ENCODE measurements around the gene GPR180. TPM values are rescaled to one million over a fixed set of nuclear protein-coding genes. Genes with fewer than 3 reads are reported as not detected.

The GPR180 gene
- total RNA-seq, 4 donors from 2014 or later = 3.6 to 24.9 (median 7.7) TPM

GRCh38 chr13:94557684-94558235 lies 43.9 kb upstream of the GPR180 start:
- no peak overlapping the region for H3K27ac ChIP-seq
- intact Hi-C loops (cut with DNase I; ENCODE audit: low total_unique reads) = loop anchor here (10.0 kb wide), 1 partner anchor 47 kb away; the partner anchor contains the start of gene GPR180
- no peak for TF ChIP-seq POLR2A (IDR thresholded peaks at IDR 0.05)
- TF ChIP-seq CTCF (IDR thresholded peaks at IDR 0.05) = no peak

GRCh38 chr13:94558716-94559115 lies 42.9 kb upstream of the GPR180 start:
- DNase-seq = no peak
- Histone ChIP-seq H3K36me3 (no peaks in the 10 kb centered on the region), H3K4me1 (no peaks in the 10 kb centered on the region), H3K9me3 (no peaks in the 10 kb centered on the region), H3K27ac (no peak overlapping the region), H3K4me3 (no peak overlapping the region), H3K27me3 (no peaks in the 10 kb centered on the region)
- intact Hi-C loops (cut with DNase I; ENCODE audit: low total_unique reads) = loop anchor here (10.0 kb wide), 1 partner anchor 46 kb away; the partner anchor contains the start of gene GPR180
- no peak for TF ChIP-seq POLR2A (IDR thresholded peaks at IDR 0.05)
- no peak for TF ChIP-seq CTCF (IDR thresholded peaks at IDR 0.05)

More at GRCh38 chr13:94557684-94558235, 43.9 kb upstream of the GPR180 start:
- Histone ChIP-seq H3K4me3 (no peak overlapping the region), H3K4me1 (no peaks in the 10 kb centered on the region), H3K36me3 (no peaks in the 10 kb centered on the region), H3K9me3 (no peaks in the 10 kb centered on the region), H3K27me3 (no peaks in the 10 kb centered on the region)
- DNase-seq = no peak

- Histone ChIP-seq H3K36me3 (no peaks in the 10 kb centered on the region), H3K4me3 (no peak overlapping the region), H3K27ac (no peak overlapping the region), H3K4me1 (no peaks in the 10 kb centered on the region), H3K9me3 (no peaks in the 10 kb centered on the region), H3K27me3 (no peaks in the 10 kb centered on the region)
- no peak for TF ChIP-seq CTCF (IDR thresholded peaks at IDR 0.05)
- TF ChIP-seq POLR2A (IDR thresholded peaks at IDR 0.05) = no peak
- intact Hi-C loops (cut with DNase I; ENCODE audit: low total_unique reads) = loop anchor here (10.0 kb wide), 1 partner anchor 45 kb away; the partner anchor contains the start of gene GPR180
- no peak for DNase-seq
These were observed 42.3 kb upstream of the GPR180 start for GRCh38 chr13:94559222-94559795.

GRCh38 chr13:94560116-94560515 lies 41.5 kb upstream of the GPR180 start:
- intact Hi-C loops (cut with DNase I; ENCODE audit: low total_unique reads) = no loop called here
- no peaks in the 10 kb centered on the region for H3K4me1 ChIP-seq
- no peaks in the 10 kb centered on the region for H3K27me3 ChIP-seq
- H3K36me3 ChIP-seq = no peaks in the 10 kb centered on the region
- no peak overlapping the region for H3K4me3 ChIP-seq
- TF ChIP-seq POLR2A (IDR thresholded peaks at IDR 0.05) (no peak), CTCF (IDR thresholded peaks at IDR 0.05) (no peak)
- H3K9me3 ChIP-seq = no peaks in the 10 kb centered on the region
- no peak for DNase-seq
- H3K27ac ChIP-seq = no peak overlapping the region

GRCh38 chr13:94561126-94561525 lies 40.5 kb upstream of the GPR180 start:
- intact Hi-C loops (cut with DNase I; ENCODE audit: low total_unique reads) = no loop called here

More at GRCh38 chr13:94561126-94561525, 40.5 kb upstream of the GPR180 start:
- H3K27ac ChIP-seq = no peak overlapping the region
- no peak for DNase-seq
- H3K27me3 ChIP-seq = no peaks in the 10 kb centered on the region
- no peak for TF ChIP-seq CTCF (IDR thresholded peaks at IDR 0.05)
- no peaks in the 10 kb centered on the region for H3K4me1 ChIP-seq
- H3K9me3 ChIP-seq = no peaks in the 10 kb centered on the region
- H3K36me3 ChIP-seq = no peaks in the 10 kb centered on the region
- no peak overlapping the region for H3K4me3 ChIP-seq

All from uterus (tissue), 4 donors.